Right lung (tissue), 5 donors: ENCODE data around the gene RPL27A. TPM values are rescaled to one million over a fixed set of nuclear protein-coding genes. Genes with fewer than 3 reads are reported as not detected.

ENCODE experiments used
- polyA plus RNA-seq, 5 donors: library from polyadenylated mRNA; unstranded; fragments of 120-200 nt; gene quantifications; one replicate each; pipeline versions ENCODE4 v1.2.1 to v1.2.3, GENCODE V29; 2013; ENCODE audit warnings: inconsistent platforms in 1 of 5, low replicate concordance in 1 of 5; ENCODE audit not compliant: insufficient read length in 5 of 5, insufficient read depth in 1 of 5

RPL27A gene
- polyA plus RNA-seq, 5 donors: 2,576 to 3,406 (median 2,802) TPM

Other genes starting within 250 kb of the RPL27A start
- gene STK33, start 88.6 kb upstream of the RPL27A start, polyA plus RNA-seq: 10 to 100 TPM; 21.6 to 29.2 (median 25.2) TPM
- gene TRIM66, start 127 bp upstream of the RPL27A start, polyA plus RNA-seq: 10 to 100 TPM in 2 of 5 donors, 1 to 10 TPM in 3; 7.9 to 12.2 (median 9.1) TPM
- 10 to 100 TPM; 19.0 to 25.7 (median 23.1) TPM for gene AKIP1, start 228.4 kb downstream of the RPL27A start, polyA plus RNA-seq